Mesenteric fat pad (tissue), 1 donor: ENCODE results near the gene PPP1R37. TPM values are rescaled to one million over a fixed set of nuclear protein-coding genes. Genes with fewer than 3 reads are reported as not detected.

Experiments
- DNase-seq: peaks from one replicate; pipeline ENCODE4 v3.0.0-alpha.2; 2020; ENCODE audit warnings: low spot score
- total RNA-seq: library from RNA; stranded (reverse); fragmentation: NEBNext Ultra II Directional; extraction: Animal tissue kit (Norgen Biotek cat#: 25700); gene quantifications from one replicate; pipeline ENCODE4 v1.2.1, GENCODE V29; 2021
- donor health status: DM: yes; HTN: yes; CAD: no.

Gene PPP1R37
- total RNA-seq, 1 donor from 2014 or later = 22.0 TPM

DNA sequence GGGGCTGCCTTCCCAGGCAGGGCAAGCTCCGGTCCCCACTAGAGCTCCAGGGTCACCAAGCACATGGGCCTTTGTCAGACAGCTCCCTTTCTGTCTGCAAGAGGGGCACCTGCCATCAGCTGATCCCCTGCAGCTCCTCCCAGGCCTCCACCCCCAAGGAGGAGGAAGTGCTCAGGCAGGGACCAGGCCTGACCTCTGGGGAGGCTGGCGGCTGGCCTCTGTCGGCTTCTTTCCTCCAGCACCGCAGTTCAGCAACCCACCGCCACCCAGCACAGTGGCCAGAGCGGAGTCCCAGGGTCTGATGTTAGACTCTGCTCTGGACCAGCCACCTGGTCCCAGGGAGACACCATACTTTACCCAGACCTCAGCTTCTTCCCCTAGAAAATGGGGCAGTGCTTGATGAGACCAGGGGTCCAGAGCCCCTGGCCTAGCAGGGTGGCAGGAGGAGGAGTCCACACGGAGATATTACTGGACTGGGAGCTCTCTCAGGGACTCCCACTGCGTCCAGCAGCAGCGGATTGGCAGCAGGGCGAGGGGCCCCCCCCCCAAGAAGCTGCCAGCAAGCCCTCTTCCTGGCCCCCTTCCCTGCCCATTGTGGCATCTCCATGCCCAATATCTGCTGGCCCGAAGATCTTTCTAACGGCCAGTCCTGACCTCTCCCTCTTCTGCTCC is 43.7 kb downstream of the PPP1R37 start:
- DNase-seq = no peak

- DNase-seq = no peak
Observed at GRCh38 chr19:45137179-45137761, 44.3 kb downstream of the PPP1R37 start.

- DNase-seq = no peak
Observed at GRCh38 chr19:45138303-45138751, 45.3 kb downstream of the PPP1R37 start.

DNA sequence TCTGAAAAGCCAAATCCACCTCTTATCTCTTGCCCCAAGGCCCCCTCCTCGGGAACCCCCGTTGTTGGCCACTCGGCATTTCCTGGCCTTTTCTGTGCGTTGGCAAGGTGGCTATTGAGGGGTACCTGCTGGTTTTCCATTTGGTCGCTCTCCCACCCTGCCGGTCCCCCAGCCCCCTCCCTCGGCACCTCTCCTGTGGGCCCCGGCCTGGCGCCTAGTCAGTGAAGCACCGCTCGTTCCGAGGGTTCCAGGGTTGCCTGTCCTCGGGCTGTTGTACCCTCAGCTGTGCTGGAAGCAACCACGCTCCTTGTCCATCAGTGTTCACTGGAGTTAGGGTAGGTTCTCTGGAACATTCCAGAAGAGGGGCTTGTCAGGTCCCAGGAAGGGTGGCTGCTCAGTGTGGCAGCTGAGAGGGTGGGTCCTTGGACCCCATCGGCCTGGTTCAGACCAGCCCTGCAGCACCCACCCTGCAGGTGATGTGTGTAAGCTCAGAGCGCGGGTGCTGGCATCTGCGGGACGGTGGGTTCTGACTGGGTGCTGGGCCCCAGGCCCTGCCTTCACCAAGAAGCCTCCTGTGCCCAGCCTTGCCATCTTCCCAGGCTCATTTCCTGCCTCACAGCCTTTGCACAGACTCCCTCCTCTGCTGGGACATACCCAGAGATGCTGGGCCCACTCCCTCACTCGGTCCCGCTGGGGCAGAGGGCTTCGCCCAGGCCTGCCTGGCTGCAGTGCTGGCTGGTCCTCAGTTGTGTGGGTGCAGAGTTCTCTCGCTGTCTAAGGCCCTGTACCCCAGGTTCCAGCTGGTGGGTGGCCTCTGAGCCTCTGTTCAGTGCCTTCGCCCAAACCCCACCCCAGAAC is 46.5 kb downstream of the PPP1R37 start:
- no peak for DNase-seq

DNA sequence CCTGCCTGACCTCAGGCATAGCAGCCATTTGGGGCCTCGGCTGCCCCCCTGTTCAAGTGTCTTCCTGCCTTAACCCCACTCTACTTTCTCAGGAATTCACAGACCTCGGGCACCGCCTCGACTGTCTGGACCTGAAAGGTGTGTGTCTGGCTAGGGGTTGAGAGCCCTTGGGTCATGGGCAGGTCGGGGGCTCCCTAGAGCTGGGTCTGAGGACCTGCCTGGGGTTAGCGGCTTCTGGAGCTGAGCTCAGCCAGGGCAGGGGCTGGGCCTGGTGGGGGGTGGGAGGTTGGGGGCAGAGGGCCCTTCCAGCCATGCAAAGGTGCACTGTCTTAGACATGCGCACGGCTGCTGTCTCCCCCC is 47.1 kb downstream of the PPP1R37 start:
- no peak for DNase-seq

DNA sequence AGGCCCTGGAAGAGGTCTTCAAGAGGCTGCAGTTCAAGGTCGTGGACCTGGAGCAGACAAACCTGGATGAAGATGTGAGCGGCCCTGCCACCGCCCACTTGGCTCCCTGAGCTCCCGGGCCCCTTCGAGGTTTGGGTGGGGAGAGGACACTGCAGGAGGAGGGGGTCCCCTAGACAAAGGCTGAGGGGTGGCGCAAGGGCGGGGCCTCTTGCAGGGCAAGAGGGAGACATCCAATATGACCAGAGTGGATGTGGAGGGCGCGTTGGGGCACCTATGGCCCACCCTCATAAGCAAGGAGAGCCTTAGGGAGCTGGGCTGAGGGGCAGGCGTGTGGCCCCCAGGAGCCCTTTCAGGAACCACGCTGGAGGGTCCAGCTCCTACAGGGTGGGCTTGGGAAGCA is 47.6 kb downstream of the PPP1R37 start:
- DNase-seq = no peak

DNA sequence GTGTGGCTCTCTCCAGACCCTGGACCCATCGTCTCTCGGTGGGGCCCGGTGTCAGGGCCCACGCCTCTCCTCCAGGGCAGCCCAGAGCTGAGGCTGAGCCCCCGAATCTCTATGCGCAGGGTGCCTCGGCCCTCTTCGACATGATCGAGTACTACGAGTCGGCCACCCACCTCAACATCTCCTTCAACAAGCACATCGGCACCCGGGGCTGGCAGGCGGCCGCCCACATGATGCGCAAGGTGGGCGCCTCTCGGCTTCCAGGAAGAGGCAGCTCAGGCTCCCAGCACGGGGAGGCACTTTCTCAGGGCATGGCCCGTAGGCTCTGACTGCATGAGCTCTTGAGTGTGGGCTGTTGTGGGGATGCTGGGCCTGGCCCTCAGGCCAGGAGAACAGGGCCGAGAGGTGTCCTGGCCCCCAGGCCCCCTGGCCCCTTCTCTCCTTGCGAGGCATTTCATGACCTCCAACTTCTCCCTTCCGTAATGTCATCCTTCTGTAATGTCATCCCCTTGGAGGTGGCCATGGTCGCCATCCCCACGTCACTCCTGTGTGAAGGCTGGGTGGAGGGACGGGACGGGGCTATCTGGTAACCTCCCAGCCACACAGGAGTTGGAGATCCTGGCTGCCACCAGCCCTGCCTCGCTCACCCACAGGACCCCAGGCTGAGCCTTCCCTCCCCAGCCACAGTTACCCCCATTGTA is 48.4 kb downstream of the PPP1R37 start:
- DNase-seq = no peak

DNA sequence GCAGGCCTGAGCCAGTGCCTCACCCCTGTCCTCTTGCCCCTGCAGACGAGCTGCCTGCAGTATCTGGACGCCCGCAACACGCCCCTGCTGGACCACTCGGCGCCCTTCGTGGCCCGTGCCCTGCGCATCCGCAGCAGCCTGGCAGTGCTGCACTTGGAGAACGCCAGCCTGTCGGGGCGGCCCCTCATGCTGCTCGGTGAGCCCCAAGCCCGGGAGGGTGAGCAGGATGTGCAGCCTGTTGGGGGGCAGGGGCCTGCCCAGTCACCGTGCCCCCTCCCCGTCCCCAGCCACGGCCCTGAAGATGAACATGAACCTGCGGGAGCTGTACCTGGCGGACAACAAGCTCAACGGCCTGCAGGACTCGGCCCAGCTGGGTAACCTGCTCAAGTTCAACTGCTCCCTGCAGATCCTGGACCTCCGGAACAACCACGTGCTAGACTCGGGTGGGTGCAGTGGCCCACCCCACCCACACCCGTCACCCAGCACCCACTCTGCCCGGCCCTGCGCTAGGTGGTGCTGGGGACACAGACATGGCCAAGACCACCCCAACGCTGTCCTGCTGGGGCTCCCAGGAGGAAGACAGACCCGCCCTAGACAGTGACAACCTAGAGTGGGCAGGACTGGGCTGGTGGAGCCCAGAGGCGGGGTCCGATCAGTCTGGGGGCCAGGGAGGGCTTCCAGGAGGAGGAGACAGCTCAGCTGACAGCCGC is 49.2 kb downstream of the PPP1R37 start:
- DNase-seq = no peak

GRCh38 chr19:45142726-45143110 is 49.7 kb downstream of the PPP1R37 start:
- no peak for DNase-seq

DNA sequence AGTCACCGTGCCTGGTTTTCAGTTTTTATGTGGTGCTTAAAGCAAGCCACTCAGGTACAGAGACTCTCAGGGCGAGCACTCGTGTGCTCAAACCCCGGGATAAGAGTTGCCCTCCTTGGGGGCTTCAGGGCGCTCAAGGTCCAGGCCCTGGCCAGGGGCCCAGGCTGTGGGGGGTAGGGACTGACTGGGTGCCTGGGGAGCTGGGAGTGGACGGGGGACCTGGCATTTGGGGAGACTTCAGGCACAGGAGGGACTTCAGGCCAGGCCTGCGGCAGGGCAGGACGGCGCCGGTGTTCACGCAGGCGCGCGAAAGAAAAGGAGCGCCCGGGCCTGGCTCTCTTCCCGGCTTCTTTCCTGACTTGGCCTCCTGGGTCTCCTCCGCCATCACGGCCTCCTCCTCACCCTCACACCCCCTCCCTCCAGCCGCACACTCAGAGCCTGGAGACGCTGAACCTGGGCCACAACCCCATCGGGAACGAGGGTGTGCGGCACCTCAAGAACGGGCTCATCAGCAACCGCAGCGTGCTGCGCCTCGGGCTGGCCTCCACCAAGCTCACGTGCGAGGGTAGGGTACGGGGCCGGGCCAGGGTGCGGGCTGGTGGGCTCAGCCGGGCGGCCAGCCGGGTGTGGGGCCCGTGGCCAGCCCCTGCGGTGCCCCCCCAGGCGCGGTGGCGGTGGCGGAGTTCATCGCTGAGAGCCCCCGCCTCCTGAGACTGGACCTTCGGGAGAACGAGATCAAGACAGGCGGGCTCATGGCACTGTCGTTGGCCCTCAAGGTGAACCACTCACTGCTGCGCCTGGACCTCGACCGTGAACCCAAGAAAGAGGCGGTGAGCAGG is 51.7 kb downstream of the PPP1R37 start:
- DNase-seq = no peak

DNA sequence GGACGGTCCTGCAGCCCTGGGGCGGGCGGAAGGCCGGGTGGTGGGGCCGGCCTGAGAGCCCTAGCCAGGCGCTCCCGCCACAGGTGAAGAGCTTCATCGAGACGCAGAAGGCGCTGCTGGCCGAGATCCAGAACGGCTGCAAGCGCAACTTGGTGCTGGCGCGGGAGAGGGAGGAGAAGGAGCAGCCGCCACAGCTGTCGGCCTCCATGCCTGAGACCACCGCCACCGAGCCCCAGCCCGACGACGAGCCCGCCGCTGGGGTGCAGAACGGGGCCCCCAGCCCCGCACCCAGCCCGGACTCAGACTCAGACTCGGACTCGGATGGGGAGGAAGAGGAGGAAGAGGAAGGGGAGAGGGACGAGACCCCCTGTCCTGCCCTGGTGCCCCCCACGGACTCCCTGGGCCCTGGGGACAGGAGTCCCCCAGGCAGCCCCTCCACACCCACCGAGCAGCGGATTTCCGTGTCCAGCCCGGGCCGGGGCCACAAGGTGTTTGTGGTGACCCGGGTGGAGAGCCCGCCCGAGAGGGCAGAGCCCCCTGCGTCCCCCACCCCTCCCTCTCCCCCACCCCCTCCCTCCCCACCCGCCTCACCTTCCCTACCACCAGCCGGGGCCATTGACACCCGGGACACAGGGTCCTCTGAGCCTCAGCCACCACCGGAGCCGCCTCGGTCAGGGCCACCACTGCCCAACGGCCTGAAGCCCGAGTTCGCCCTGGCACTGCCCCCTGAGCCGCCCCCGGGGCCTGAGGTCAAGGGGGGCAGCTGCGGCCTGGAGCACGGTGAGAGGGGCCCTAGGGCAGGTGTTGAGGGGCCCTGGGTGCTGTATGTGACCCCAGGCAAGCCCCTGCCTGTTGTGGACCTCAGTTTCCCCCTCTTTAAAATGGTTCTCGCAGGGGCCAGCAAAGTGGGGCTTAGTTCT is 52.6 kb downstream of the PPP1R37 start:
- DNase-seq = no peak

- no peak for DNase-seq
Observed at GRCh38 chr19:45146251-45146650, 53.3 kb downstream of the PPP1R37 start.

DNA sequence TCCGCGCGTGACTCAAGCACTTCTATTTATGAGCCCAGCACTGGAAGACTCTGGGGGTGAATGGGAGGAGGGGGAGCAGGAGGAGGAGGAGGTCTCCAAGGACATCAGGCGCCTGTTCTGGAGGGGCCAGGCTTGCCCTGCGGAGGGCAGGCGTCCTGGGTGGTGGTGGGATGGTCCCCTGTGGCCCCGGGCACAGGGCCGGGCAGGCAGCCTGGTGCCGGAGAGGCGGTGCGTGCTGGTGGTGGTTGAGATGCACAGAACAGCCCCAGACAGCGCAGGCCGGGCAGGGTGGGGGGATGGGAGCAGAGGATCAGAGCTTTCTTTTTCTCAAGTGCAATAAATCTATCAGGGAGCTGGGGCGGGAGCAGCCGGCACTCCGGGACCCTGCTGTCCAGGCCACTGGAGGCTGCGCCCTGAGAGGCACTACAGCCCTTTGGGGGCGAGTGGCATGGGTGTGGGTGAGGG is 53.8 kb downstream of the PPP1R37 start:
- DNase-seq = no peak

DNA sequence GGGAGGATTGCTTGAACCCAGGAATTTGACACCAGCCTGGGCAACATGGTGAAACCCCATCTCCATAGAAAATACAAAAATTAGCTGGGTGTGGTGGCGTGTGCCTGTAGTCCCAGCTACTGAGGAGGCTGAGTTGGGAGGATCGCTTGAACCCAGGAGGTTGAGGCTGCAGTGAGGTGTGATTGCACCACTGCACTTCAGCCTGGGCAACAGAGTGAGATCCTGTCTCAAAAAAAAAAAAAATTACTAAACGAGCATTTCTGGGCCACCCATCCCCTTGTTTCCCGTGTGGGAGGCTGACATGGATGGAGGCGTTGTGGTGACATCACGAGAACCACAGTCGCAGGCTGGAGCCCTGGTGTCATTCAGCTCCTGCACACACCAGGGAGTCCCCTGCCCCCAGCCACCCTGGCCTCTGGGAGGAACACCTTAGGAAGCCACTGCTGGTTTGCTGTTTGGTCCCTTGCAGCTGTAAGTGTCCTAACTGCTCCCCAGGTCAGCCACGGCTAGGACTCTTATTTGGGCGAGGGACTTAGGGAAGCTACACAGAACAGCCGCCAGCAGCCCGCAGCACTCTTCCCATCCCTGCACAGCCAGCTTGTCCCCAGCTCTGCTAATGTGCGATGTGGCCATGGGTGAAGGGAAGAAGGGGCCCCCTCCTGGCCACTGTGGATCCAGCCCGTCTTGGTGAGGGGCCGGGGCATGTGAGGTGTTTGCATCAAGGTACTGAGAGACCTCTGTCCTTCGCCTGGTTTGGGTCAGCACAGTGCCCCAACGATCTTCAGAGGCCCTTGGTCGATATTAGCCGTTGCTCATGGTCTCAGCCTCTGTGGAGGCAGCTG is 55.1 kb downstream of the PPP1R37 start:
- DNase-seq = no peak

- DNase-seq = no peak
Observed at GRCh38 chr19:45149129-45149528, 56.1 kb downstream of the PPP1R37 start.

- DNase-seq = no peak
Observed at GRCh38 chr19:45150180-45150579, 57.2 kb downstream of the PPP1R37 start.

DNA sequence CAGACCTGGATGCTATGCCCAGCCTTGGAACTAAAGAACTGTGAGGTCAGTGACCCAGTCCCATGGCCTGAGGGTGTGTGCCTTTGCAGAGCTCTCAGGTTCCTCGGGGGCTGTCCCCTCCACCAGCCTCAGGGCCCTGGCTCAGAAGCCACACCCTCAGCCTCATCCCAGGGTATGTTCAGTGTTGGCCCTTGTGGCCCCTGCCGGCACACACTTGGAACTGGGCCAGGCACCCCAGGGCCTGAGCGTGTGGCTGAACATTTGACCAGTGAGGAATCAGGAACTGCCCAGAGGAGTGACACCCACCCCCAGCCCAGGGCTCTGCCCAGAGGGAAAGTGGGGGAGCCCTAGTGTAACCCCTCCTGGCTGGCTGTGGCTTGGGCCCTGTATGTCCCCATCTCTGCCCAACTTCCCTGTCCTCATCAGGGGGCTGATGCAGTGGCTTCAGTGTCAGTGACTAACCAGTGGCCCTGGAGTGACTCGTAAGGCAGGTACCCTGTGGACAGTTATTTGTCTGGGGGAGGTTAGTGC is 57.8 kb downstream of the PPP1R37 start:
- DNase-seq = no peak

- no peak for DNase-seq
Observed at GRCh38 chr19:45151320-45151719, 58.3 kb downstream of the PPP1R37 start.
